ENCODE results near the gene PRXL2C. TPM values are rescaled to one million over a fixed set of nuclear protein-coding genes. Genes with fewer than 3 reads are reported as not detected.
A peak's percentile ranks its signal among the peaks of the same experiment; 100 is the strongest.
"Not testable (repeated sequence)": the region's sequence is repeated elsewhere in the genome, so short reads cannot be mapped to it uniquely, and the experiment has no call there.

PRXL2C gene, protein sequence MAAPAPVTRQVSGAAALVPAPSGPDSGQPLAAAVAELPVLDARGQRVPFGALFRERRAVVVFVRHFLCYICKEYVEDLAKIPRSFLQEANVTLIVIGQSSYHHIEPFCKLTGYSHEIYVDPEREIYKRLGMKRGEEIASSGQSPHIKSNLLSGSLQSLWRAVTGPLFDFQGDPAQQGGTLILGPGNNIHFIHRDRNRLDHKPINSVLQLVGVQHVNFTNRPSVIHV
- total RNA-seq: 15.0 TPM

DNA sequence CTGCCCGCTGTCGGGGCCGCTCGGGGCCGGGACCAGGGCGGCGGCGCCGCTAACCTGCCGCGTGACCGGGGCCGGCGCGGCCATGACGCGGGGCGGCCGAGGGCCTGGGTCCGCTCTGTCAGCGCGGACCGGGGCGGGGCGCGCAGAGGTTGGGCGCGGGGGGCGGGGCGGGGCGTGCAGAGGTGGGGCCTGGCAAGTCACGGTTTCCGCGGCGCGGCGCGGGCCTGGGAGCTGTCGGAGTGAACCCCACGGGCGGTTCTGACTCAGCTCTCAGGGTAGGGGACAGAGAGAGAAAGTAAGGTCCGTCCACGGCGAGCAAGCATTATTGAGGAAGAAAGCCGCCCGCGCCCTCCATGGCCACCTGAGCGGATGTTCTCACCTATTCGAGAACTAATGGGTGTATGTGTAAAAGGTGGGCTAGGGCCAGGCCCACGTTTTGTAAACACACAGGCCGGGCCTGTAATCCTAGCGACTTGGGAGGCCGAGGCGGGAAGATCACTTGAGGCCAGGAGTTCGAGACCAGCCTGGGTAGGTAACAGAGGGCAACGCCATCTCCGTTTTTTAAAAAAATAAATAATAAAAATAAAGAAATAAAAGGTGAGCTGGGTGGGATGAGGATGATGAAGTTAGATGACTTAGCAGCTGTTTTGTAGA is at the start of gene PRXL2C:
PRXL2C (minus strand) TSS at position 120 of the 654 bp plus-strand sequence; CDS start at position 84, 36 bp downstream.
- peak within 1 kb of the TSS; percentile 57 to 84 for H3K4me3 ChIP-seq
- intact Hi-C loops (cut with DNase I): loop anchor here (2.0 to 10.0 kb wide), 2 partner anchors 37 to 241 kb away; partner anchors contain the start of genes CDC14B and ZNF367
- H3K9me3 ChIP-seq: no peaks in the 10 kb centered on the region
- TF ChIP-seq, protein P1, sequence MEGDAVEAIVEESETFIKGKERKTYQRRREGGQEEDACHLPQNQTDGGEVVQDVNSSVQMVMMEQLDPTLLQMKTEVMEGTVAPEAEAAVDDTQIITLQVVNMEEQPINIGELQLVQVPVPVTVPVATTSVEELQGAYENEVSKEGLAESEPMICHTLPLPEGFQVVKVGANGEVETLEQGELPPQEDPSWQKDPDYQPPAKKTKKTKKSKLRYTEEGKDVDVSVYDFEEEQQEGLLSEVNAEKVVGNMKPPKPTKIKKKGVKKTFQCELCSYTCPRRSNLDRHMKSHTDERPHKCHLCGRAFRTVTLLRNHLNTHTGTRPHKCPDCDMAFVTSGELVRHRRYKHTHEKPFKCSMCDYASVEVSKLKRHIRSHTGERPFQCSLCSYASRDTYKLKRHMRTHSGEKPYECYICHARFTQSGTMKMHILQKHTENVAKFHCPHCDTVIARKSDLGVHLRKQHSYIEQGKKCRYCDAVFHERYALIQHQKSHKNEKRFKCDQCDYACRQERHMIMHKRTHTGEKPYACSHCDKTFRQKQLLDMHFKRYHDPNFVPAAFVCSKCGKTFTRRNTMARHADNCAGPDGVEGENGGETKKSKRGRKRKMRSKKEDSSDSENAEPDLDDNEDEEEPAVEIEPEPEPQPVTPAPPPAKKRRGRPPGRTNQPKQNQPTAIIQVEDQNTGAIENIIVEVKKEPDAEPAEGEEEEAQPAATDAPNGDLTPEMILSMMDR (IDR thresholded peaks at IDR 0.05): peak in 1 of 3 experiments; percentile 1
- TF ChIP-seq POLR2AphosphoS5 (IDR thresholded peaks at IDR 0.05; ENCODE audit: insufficient read depth in 1 of 2, low read depth in 1 of 2): peak in 1 of 2 donors; percentile 41
- peak in 1 of 2 donors; percentile 24 for TF ChIP-seq POLR2A (IDR thresholded peaks at IDR 0.05)
- H3K4me1 ChIP-seq: peaks cover 25% of the 10 kb centered on the region
- peak in 1 of 2 donors; percentile 90 for DNase-seq (ENCODE audit: extremely low spot score in 2 of 2)
- H3K27me3 ChIP-seq: no peaks in the 10 kb centered on the region
- peaks cover 0 to 13% of the 10 kb centered on the region in 2 donors for H3K36me3 ChIP-seq
- H3K27ac ChIP-seq: peak within 1 kb of the TSS; percentile 93

DNA sequence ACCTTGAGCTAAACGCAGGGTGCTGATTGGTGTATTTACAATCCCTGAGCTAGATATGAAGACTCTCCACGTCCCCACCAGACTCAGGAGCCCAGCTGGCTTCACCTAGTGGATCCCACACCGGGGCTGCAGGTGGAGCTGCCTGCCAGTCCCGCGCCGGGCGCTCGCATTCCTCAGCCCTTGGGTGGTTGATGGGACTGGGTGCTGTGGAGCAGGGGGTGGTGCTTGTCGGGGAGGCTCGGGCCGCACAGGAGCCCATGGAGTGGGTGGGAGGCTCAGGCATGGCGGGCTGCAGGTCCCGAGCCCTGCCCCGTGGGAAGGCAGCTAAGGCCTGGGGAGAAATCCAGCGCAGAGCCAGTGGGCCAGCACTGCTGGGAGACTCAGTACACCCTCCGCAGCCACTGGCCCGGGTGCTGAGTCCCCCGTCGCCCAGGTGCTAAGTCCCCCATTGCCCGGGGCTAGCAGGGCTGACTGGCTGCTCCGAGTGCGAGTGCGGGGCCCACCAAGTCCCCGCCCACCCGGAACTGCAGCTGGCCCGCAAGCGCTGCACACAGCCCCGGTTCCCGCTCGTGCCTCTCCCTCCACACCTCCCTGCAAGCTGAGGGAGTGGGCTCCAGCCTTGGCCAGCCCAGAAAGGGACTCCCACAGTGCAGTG is 45.7 kb upstream of the PRXL2C start:
- H3K27ac ChIP-seq; H3K36me3 ChIP-seq; DNase-seq (ENCODE audit: extremely low spot score in 2 of 2); intact Hi-C loops (cut with DNase I); H3K27me3 ChIP-seq; H3K9me3 ChIP-seq; H3K4me1 ChIP-seq; H3K4me3 ChIP-seq: not testable (repeated sequence)

DNA sequence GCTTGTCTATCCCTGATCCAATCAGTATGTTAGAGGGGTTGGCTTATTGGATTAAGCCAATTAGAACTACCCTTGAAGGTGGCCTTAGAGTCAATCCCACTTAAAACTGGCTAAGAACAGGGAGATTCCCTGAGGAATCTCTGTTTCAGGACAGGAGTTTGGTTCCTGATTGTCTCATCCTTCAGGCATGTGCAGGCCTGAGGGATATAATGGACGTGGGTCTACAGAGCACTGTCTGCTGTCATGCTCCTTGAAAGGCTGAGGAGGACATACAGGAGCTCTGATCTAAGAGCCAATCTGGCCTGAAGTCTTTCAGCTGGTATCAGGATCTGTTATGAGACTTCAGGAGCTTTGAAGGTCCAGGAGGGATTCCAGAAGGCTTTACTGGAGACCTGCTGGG is 36.2 kb upstream of the PRXL2C start:
- intact Hi-C loops (cut with DNase I): no loop called here
- no peak for DNase-seq (ENCODE audit: extremely low spot score in 2 of 2)
- Histone ChIP-seq H3K9me3 (no peaks in the 10 kb centered on the region), H3K36me3 (no peaks in the 10 kb centered on the region), H3K27ac (no peak overlapping the region), H3K4me1 (no peaks in the 10 kb centered on the region), H3K27me3 (no peaks in the 10 kb centered on the region), H3K4me3 (no peak overlapping the region)
- TF ChIP-seq POLR2A (IDR thresholded peaks at IDR 0.05) (no peak), POLR2AphosphoS5 (IDR thresholded peaks at IDR 0.05; ENCODE audit: insufficient read depth in 1 of 2, low read depth in 1 of 2) (no peak)
- TF ChIP-seq, protein P1 (IDR thresholded peaks at IDR 0.05): no peak

DNA sequence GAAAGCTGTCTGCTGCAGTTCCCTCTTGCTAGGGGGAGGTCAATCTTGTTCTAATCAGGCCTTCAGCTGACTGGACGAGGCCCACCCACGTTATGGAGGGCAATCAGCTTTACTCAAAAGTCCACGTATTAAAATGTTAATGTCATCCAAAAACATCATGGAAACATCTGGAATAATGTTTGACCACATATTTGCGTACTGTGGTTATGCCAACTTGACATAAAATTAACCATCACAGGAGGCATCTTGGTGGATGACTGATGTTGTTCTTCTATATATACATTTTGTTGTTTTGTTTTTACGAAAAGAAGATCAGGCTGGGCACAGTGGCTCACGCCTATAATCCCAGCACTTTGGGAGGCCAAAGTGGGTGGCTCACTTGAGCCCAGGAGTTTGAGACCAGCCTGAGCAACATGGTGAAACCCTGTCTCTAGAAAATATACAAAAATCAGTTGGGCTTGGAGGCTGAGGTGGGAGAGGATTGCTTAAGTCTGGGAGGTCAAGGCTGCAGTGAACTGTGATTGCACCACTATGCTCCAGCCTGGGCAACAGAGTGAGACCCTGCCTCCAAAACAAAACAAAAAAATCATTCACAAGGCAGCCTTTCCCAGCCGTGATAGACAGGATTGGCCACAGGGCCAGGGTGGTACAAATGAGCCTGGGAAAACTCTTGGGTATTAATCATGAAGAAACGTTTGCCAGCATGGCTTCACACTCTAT is 33.8 kb upstream of the PRXL2C start:
- H3K27me3 ChIP-seq: no peaks in the 10 kb centered on the region
- no peaks in the 10 kb centered on the region for H3K4me1 ChIP-seq
- no peak for DNase-seq (ENCODE audit: extremely low spot score in 2 of 2)
- H3K36me3 ChIP-seq: no peaks in the 10 kb centered on the region
- intact Hi-C loops (cut with DNase I): no loop called here
- TF ChIP-seq POLR2AphosphoS5 (IDR thresholded peaks at IDR 0.05; ENCODE audit: insufficient read depth in 1 of 2, low read depth in 1 of 2): no peak
- TF ChIP-seq POLR2A (IDR thresholded peaks at IDR 0.05): no peak
- TF ChIP-seq, protein P1 (IDR thresholded peaks at IDR 0.05): no peak
- H3K9me3 ChIP-seq: no peaks in the 10 kb centered on the region
- H3K27ac ChIP-seq: no peak overlapping the region
- H3K4me3 ChIP-seq: no peak overlapping the region

DNA sequence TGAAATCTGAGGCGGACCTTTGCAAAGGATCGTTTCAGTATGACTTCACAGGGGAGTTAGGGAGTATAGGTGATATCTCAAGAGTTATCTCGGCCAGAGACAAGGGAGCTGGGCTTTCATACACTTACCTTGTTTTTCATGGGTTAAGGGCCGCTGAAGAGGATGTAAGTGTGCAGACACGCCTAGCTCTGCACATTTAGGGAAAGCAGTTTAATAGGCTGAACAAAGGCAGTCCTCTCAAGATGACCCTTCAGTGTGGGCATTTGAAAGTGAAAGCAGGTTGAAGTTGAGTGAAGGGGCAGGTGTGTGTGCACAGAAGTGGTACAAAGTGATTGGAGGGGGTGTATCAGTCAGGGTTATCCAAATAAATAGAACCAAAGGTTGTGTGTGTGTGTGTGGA is 33.1 kb upstream of the PRXL2C start:
- Histone ChIP-seq H3K4me3 (no peak overlapping the region), H3K9me3 (no peaks in the 10 kb centered on the region), H3K4me1 (no peaks in the 10 kb centered on the region), H3K27me3 (no peaks in the 10 kb centered on the region), H3K27ac (no peak overlapping the region), H3K36me3 (no peaks in the 10 kb centered on the region)
- DNase-seq (ENCODE audit: extremely low spot score in 2 of 2): no peak
- intact Hi-C loops (cut with DNase I): no loop called here
- TF ChIP-seq, protein P1 (IDR thresholded peaks at IDR 0.05): no peak
- no peak for TF ChIP-seq POLR2AphosphoS5 (IDR thresholded peaks at IDR 0.05; ENCODE audit: insufficient read depth in 1 of 2, low read depth in 1 of 2)

All from vagina (tissue), 2 donors.